H9 (cell line): ENCODE measurements around the gene CDKL5. TPM values are rescaled to one million over a fixed set of nuclear protein-coding genes. Genes with fewer than 3 reads are reported as not detected.

Experiments used
- DNase-seq: peaks from one replicate; pipeline ENCODE4 v3.0.0-alpha.2; 2017
- H2AFZ ChIP-seq: one replicate; pipeline ENCODE4 v1.6.1; 2013; ENCODE audit warnings: mild to moderate bottlenecking, low read length, control low read depth, moderate library complexity
- H2AK5ac ChIP-seq: 2 replicates; pipeline ENCODE4 v1.6.1; 2013; ENCODE audit warnings: low read length, control low read depth, mixed read lengths; ENCODE audit not compliant: insufficient read length
- H2BK120ac ChIP-seq: one replicate; pipeline ENCODE4 v1.6.1; 2013; ENCODE audit warnings: low read depth, mild to moderate bottlenecking, low read length, control low read depth, inconsistent platforms; ENCODE audit not compliant: poor library complexity, severe bottlenecking
- H2BK12ac ChIP-seq: 2 replicates; pipeline ENCODE4 v1.6.1; 2013; ENCODE audit warnings: low read length, control low read depth, mixed read lengths, low read depth; ENCODE audit not compliant: insufficient read length
- H2BK15ac ChIP-seq: 2 replicates; pipeline ENCODE4 v1.6.1; 2013; ENCODE audit warnings: low read depth, low read length, control low read depth
- H2BK20ac ChIP-seq: one replicate; pipeline ENCODE4 v1.6.1; 2013; ENCODE audit warnings: low read depth, mild to moderate bottlenecking, low read length, control low read depth, inconsistent platforms; ENCODE audit not compliant: poor library complexity, severe bottlenecking
- H2BK5ac ChIP-seq: 2 replicates; pipeline ENCODE4 v1.6.1; 2013; ENCODE audit warnings: low read length, control low read depth, mixed read lengths; ENCODE audit not compliant: insufficient read length
- H3K14ac ChIP-seq: 2 replicates; pipeline ENCODE4 v1.6.1; 2013; ENCODE audit warnings: low read length, control low read depth; ENCODE audit not compliant: insufficient read depth
- H3K18ac ChIP-seq: 2 replicates; pipeline ENCODE4 v1.6.1; 2013; ENCODE audit warnings: low read depth, mild to moderate bottlenecking, mixed read lengths, low read length, control low read depth; ENCODE audit not compliant: insufficient read length
- H3K23ac ChIP-seq: 2 replicates; pipeline ENCODE4 v1.6.1; 2013; ENCODE audit warnings: low read length, control low read depth, mixed read lengths, low read depth; ENCODE audit not compliant: insufficient read length
- H3K23me2 ChIP-seq: 2 replicates; pipeline ENCODE4 v1.6.1; 2013; ENCODE audit warnings: low read depth, mild to moderate bottlenecking, mixed read lengths, low read length, control low read depth; ENCODE audit not compliant: insufficient read length, poor library complexity, severe bottlenecking
- H3K27ac ChIP-seq: 2 replicates; pipeline ENCODE4 v1.5.1; 2013; ENCODE audit warnings: low read length, control low read depth, mixed read lengths, low read depth; ENCODE audit not compliant: insufficient read length
- H3K27me3 ChIP-seq: 2 replicates; pipeline ENCODE4 v1.6.1; 2013; ENCODE audit warnings: low read length, control low read depth, inconsistent platforms; ENCODE audit not compliant: insufficient read depth
- H3K4ac ChIP-seq: 2 replicates; pipeline ENCODE4 v1.6.1; 2013; ENCODE audit warnings: low read depth, mild to moderate bottlenecking, control low read depth, inconsistent platforms, low read length, moderate library complexity
- H3K4me1 ChIP-seq: 2 replicates; pipeline ENCODE4 v1.6.1; 2013; ENCODE audit warnings: low read length, control low read depth, inconsistent platforms; ENCODE audit not compliant: insufficient read depth
- H3K4me2 ChIP-seq: 2 replicates; pipeline ENCODE4 v1.6.1; 2013; ENCODE audit warnings: low read length, control low read depth, mixed read lengths; ENCODE audit not compliant: insufficient read length, insufficient read depth
- H3K56ac ChIP-seq: 2 replicates; pipeline ENCODE4 v1.6.1; 2013; ENCODE audit warnings: low read depth, mild to moderate bottlenecking, mixed read lengths, low read length, control low read depth; ENCODE audit not compliant: insufficient read length
- H3K79me1 ChIP-seq: 2 replicates; pipeline ENCODE4 v1.6.1; 2013; ENCODE audit warnings: low read depth, mild to moderate bottlenecking, moderate library complexity, low read length, control low read depth, inconsistent platforms; ENCODE audit not compliant: insufficient read depth, poor library complexity, severe bottlenecking
- H3K79me2 ChIP-seq: 2 replicates; pipeline ENCODE4 v1.6.1; 2013; ENCODE audit warnings: low read length, control low read depth, inconsistent platforms; ENCODE audit not compliant: insufficient read depth
- H3K9ac ChIP-seq: 2 replicates; pipeline ENCODE4 v1.6.1; 2013; ENCODE audit warnings: low read length, control low read depth, mixed read lengths; ENCODE audit not compliant: insufficient read length; ENCODE audit errors: extremely low read depth
- H3K9me3 ChIP-seq: one replicate; pipeline ENCODE4 v1.6.1; 2013; ENCODE audit warnings: low read depth, low read length, inconsistent platforms; ENCODE audit not compliant: control insufficient read depth
- H3T11ph ChIP-seq: one replicate; pipeline ENCODE4 v1.6.1; 2013; ENCODE audit warnings: mild to moderate bottlenecking, low read length, control low read depth, inconsistent platforms
- H4K20me1 ChIP-seq: one replicate; pipeline ENCODE4 v1.6.1; 2013; ENCODE audit not compliant: control insufficient read depth, insufficient read length, insufficient read depth
- H4K5ac ChIP-seq: 2 replicates; pipeline ENCODE4 v1.6.1; 2013; ENCODE audit warnings: low read depth, mild to moderate bottlenecking, mixed read lengths, low read length, control low read depth; ENCODE audit not compliant: insufficient read length
- H4K8ac ChIP-seq: replicated peaks from 2 replicates; pipeline ENCODE4 v1.6.1; 2013; ENCODE audit warnings: low read length, control low read depth, mixed read lengths, low read depth; ENCODE audit not compliant: insufficient read length
- H4K91ac ChIP-seq: 2 replicates; pipeline ENCODE4 v1.6.1; 2013; ENCODE audit warnings: low read depth, mild to moderate bottlenecking, moderate library complexity, mixed read lengths, low read length, control low read depth; ENCODE audit not compliant: insufficient read length
- H3K27ac Mint-ChIP-seq, 3 experiments: 2 replicates in 2 of 3; 3 replicates in 1 of 3; pipeline ENCODE4 v1.8.0; 2020 to 2021; ENCODE audit warnings: mixed read lengths in 3 of 3, mild to moderate bottlenecking in 1 of 3, moderate library complexity in 1 of 3
- H3K27me3 Mint-ChIP-seq: 2 replicates; pipeline ENCODE4 v1.8.0; 2021; ENCODE audit warnings: low read depth, mild to moderate bottlenecking, moderate library complexity, mixed read lengths
- H3K36me3 Mint-ChIP-seq, 3 experiments: 2 replicates in 2 of 3; 3 replicates in 1 of 3; pipeline ENCODE4 v1.8.0; 2020 to 2021; ENCODE audit warnings: low read depth in 3 of 3, mixed read lengths in 3 of 3; ENCODE audit not compliant: insufficient read depth in 1 of 3
- H3K4me1 Mint-ChIP-seq, 2 experiments: 2 replicates each; pipeline ENCODE4 v1.8.0; 2020; ENCODE audit warnings: mixed read lengths in 2 of 2
- H3K4me3 Mint-ChIP-seq, 2 experiments: 2 replicates in 1 of 2; 3 replicates in 1 of 2; pipeline ENCODE4 v1.8.0; 2020 to 2021; ENCODE audit warnings: mild to moderate bottlenecking in 2 of 2, mixed read lengths in 2 of 2, moderate library complexity in 1 of 2
- H3K9me3 Mint-ChIP-seq, 2 experiments: 2 replicates in 1 of 2; 3 replicates in 1 of 2; pipeline ENCODE4 v1.8.0; 2020; ENCODE audit warnings: mild to moderate bottlenecking in 2 of 2, mixed read lengths in 2 of 2, moderate library complexity in 1 of 2
- CTCF ChIP-seq: fragments of 200-600 bp; sonication (generic); conservative IDR thresholded peaks from 3 replicates; pipeline ENCODE4 v1.8.0; 2021; ENCODE audit warnings: antibody characterized with exemption, mild to moderate bottlenecking
- WGBS: extraction: QIAGEN DNeasy Blood & Tissue Kit; methylation state at CpG from one replicate; pipeline ENCODE4 v1.1.7; 2013; ENCODE audit warnings: missing lambda C conversion rate, low lambda C conversion rate, mixed read lengths; ENCODE audit not compliant: insufficient read length; ENCODE audit errors: extremely low coverage; 5-methylcytosine and 5-hydroxymethylcytosine counted together
- total RNA-seq: library from RNA; stranded (reverse); gene quantifications from 2 replicates; pipeline ENCODE4 v1.2.1, GENCODE V29; 2021

The CDKL5 gene
- total RNA-seq, 1 experiment from 2014 or later: 19.5 TPM

- peak overlapping the region; percentile 36 for H3K9ac ChIP-seq
- no peak overlapping the region for H3K4ac ChIP-seq
- H3K18ac ChIP-seq: no peak overlapping the region
- no peak for TF ChIP-seq CTCF
- no peak overlapping the region for H4K8ac ChIP-seq
- DNase-seq: peak; percentile 44
- Mint-ChIP-seq H3K4me3 (peak overlapping the region; percentile 80 to 85), H3K27me3 (no peaks in the 10 kb centered on the region), H3K27ac (peak overlapping the region; percentile 68 to 82 (median 74); a peak in 5 of 7 replicates), H3K4me1 (peaks cover 13 to 15% of the 10 kb centered on the region in 2 experiments), H3K36me3 (peaks cover 1 to 5% (median 3%) of the 10 kb centered on the region in 3 experiments; a peak in 3 of 7 replicates), H3K9me3 (peaks cover 56 to 62% of the 10 kb centered on the region in 2 experiments)
- no peaks in the 10 kb centered on the region for H3K4me1 ChIP-seq
- no CpG with 5 or more reads among the region's 28 CpGs for WGBS
- no peak overlapping the region for H2BK15ac ChIP-seq
- no peak overlapping the region for H3K23ac ChIP-seq
- H3K4me2 ChIP-seq: peak overlapping the region; percentile 86
- H3K79me2 ChIP-seq: no peaks in the 10 kb centered on the region; the same call in 1 of the 2 replicates
- H2BK12ac ChIP-seq: no peak overlapping the region
- no peak overlapping the region; the same call in 1 of the 2 replicates for H3K14ac ChIP-seq
- H2BK5ac ChIP-seq: no peak overlapping the region
- no peaks in the 10 kb centered on the region for H4K20me1 ChIP-seq
- H2BK20ac ChIP-seq: no peak overlapping the region
- no peak overlapping the region for H4K5ac ChIP-seq
- no peak overlapping the region for H2BK120ac ChIP-seq
- peaks cover 24% of the 10 kb centered on the region for H3K9me3 ChIP-seq
- H2AK5ac ChIP-seq: no peak overlapping the region
- no peaks in the 10 kb centered on the region for H3K23me2 ChIP-seq
- H2AFZ ChIP-seq: no peak overlapping the region
- no peak overlapping the region for H3K27ac ChIP-seq
- H3K79me1 ChIP-seq: no peaks in the 10 kb centered on the region
- H3K27me3 ChIP-seq: no peaks in the 10 kb centered on the region
- no peak overlapping the region for H4K91ac ChIP-seq
- H3T11ph ChIP-seq: no peak overlapping the region
- H3K56ac ChIP-seq: no peak overlapping the region
These were observed 768 bp upstream of the CDKL5 start for GRCh38 chrX:18424482-18425198.
